Measurements from ENCODE around the gene USE1.
A peak's percentile ranks its signal among the peaks of the same experiment; 100 is the strongest.

The USE1 gene

DNA sequence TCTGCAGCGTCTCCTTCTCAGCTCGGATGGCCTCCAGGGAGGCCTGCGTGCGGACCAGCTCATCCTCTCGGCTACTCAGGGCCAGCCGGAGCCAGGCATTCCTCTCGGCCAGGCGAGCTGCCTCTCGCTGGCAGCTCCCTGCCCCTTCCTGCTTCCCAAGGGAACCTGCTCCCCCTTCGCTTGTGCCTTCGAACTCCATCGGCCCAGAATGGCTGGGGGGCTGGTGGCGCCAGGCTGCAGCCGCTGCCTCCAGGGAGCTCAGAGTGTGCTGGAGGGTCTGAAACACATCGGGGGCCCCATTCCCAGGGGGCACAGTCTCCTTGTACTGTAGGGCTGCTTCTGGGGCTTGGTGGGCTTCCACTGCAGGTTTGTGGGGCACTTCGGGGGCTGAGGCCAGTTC lies 47.4 kb downstream of the USE1 start:
- DNase-seq = no peak

- no peak for DNase-seq
These were observed 48.8 kb downstream of the USE1 start for GRCh38 chr19:17263712-17264640.

DNA sequence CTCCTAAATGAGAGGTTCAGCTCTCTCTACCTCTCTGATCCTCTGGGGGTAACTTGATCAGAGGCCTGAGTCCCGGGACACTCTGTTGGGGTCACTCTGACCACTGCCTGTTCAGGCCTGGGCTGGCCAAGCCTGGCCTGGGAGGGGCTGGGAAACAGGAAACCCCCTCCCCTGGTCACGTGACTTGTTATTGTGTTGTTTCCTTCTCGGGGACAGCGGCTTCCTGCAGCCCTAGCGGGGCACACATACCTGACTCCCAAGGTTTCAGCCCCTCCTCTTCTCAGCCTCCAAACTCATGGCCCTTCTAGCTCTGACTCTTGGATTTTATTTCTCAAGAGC lies 49.5 kb downstream of the USE1 start, which contains the start of gene USHBP1:
Gene USHBP1, minus strand, starts transcription at position 105 of the 339 bp plus-strand sequence. CDS start 446 bp downstream, outside the sequence.
- DNase-seq = no peak

- no peak for DNase-seq
These were observed 50.9 kb downstream of the USE1 start for GRCh38 chr19:17266026-17266425.

GRCh38 chr19:17266589-17266974 lies 51.4 kb downstream of the USE1 start:
- no peak for DNase-seq

DNA sequence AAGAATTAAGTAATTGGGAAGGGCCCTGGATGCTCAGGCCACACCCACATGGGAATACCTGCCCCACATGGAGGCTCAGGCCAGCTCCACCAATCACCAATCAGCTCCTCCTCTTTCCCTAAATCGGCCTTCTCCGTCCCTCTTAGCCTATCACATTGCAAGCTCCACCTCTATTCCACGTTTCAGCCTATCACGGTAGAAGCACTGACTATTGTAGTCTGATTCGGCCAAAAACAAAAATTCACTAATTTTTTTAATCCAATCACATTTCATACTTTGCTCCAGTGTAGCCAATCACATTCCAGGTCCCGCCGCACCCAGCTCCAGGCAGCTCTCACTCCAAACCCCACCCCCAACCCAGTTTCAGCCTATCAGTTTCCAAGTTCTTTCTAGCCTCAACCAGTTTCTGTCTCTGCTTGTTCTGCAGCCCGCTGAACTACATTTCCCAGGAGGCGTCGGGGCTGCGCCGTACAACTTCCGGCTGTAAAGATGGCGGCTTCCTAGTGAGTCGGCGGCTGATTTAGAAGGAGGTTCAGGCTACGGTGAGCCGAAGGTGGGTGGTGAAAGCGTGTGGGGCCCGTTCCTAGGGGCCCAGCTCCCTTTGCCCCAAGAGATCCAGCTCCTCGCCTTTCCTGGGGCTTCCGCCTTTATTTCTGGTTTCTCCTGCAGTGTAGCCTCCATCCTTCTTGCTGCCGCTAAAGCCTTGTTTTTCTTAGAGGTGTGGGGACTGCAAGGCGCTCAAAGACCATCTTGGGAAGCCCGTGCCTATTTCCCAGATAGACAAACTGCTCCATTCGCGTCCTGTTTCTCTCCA lies 52.0 kb downstream of the USE1 start, which contains the start of gene BABAM1:
Gene BABAM1, plus strand, starts transcription at position 469 of the 814 bp plus-strand sequence. CDS start 1,364 bp downstream, outside the sequence.
- peak; percentile 100 for DNase-seq

DNA sequence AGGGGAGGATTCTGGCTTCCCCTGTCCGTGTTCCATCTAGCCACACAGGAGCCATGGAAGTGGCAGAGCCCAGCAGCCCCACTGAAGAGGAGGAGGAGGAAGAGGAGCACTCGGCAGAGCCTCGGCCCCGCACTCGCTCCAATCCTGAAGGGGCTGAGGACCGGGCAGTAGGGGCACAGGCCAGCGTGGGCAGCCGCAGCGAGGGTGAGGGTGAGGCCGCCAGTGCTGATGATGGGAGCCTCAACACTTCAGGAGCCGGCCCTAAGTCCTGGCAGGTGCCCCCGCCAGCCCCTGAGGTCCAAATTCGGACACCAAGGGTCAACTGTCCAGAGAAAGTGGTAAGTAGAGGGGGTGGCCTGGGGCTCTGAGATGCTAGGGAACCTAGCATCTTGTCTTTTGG lies 53.6 kb downstream of the USE1 start:
- DNase-seq = no peak
